ENCODE measurements around the gene ZNF616.

ZNF616 gene

GRCh38 chr19:52139252-52140031, at the start of gene ZNF616:
Gene ZNF616, minus strand, starts transcription at chr19:52139938. Its CDS starts 9,426 bp downstream, at chr19:52130512.
- DNase-seq (ENCODE audit: low read depth), result peak; percentile 66

GRCh38 chr19:52188822-52189734, 49.3 kb upstream of the ZNF616 start:
- no peak for DNase-seq (ENCODE audit: low read depth)

- DNase-seq (ENCODE audit: low read depth), result no peak
These were observed 47.7 kb upstream of the ZNF616 start for GRCh38 chr19:52187407-52187806.

GRCh38 chr19:52176574-52176973, 36.8 kb upstream of the ZNF616 start:
- no peak for DNase-seq (ENCODE audit: low read depth)

GRCh38 chr19:52172347-52172746, 32.6 kb upstream of the ZNF616 start:
- no peak for DNase-seq (ENCODE audit: low read depth)

GRCh38 chr19:52171321-52172169, 31.8 kb upstream of the ZNF616 start, which contains the start of gene ZNF836:
Gene ZNF836, minus strand, starts transcription at chr19:52171621. Its CDS starts 3,549 bp downstream, at chr19:52168072.
- DNase-seq (ENCODE audit: low read depth), result peak; percentile 86

GRCh38 chr19:52170863-52171320, 31.2 kb upstream of the ZNF616 start:
- DNase-seq (ENCODE audit: low read depth), result no peak

- DNase-seq (ENCODE audit: low read depth), result no peak
These were observed 30.6 kb upstream of the ZNF616 start for GRCh38 chr19:52170304-52170703.

GRCh38 chr19:52155596-52156359, 16.0 kb upstream of the ZNF616 start:
- no peak for DNase-seq (ENCODE audit: low read depth)

GRCh38 chr19:52148256-52148655, 8.5 kb upstream of the ZNF616 start:
- DNase-seq (ENCODE audit: low read depth), result no peak

GRCh38 chr19:52142001-52142595, 2.4 kb upstream of the ZNF616 start:
- no peak for DNase-seq (ENCODE audit: low read depth)

- no peak for DNase-seq (ENCODE audit: low read depth)
These were observed 1.5 kb upstream of the ZNF616 start for GRCh38 chr19:52141203-52141602.

- peak; percentile 95 for DNase-seq (ENCODE audit: low read depth)
These were observed 433 bp upstream of the ZNF616 start for GRCh38 chr19:52140032-52140710.

- DNase-seq (ENCODE audit: low read depth), result no peak
These were observed 821 bp downstream of the ZNF616 start for GRCh38 chr19:52138983-52139251.

- no peak for DNase-seq (ENCODE audit: low read depth)
These were observed 1.3 kb downstream of the ZNF616 start for GRCh38 chr19:52138278-52138982.

- DNase-seq (ENCODE audit: low read depth), result no peak
These were observed 19.5 kb downstream of the ZNF616 start for GRCh38 chr19:52120286-52120685.

- DNase-seq (ENCODE audit: low read depth), result no peak
These were observed 24.1 kb downstream of the ZNF616 start for GRCh38 chr19:52115526-52116053.

- no peak for DNase-seq (ENCODE audit: low read depth)
These were observed 25.0 kb downstream of the ZNF616 start for GRCh38 chr19:52114691-52115090.

- no peak for DNase-seq (ENCODE audit: low read depth)
These were observed 27.1 kb downstream of the ZNF616 start for GRCh38 chr19:52112624-52113023.

Data from stimulated activated CD8-positive, alpha-beta memory T cell treated with anti-CD3 and anti-CD28 coated beads, Interleukin-15, amount 100 ng/mL, for 1 hour (primary cell).